K562 (cell line): ENCODE results near the gene ZNF644. TPM values are rescaled to one million over a fixed set of nuclear protein-coding genes. Genes with fewer than 3 reads are reported as not detected.

Source experiments
- E2F3 ChIP-seq: fragments of 250-450 bp; sonication (Bioruptor Pico); IDR thresholded peaks from 2 replicates; pipeline ENCODE4 v1.4.0; 2020; ENCODE audit warnings: mild to moderate bottlenecking
- ERF ChIP-seq: fragments of 450-650 bp; formaldehyde crosslinking; IDR thresholded peaks from 2 replicates; pipeline ENCODE4 v1.4.0; 2020; ENCODE audit warnings: mild to moderate bottlenecking, mixed read lengths
- HEY1 ChIP-seq: fragments of 250-450 bp; sonication (Bioruptor Pico); IDR thresholded peaks from 2 replicates; pipeline ENCODE4 v1.5.0; 2020; ENCODE audit warnings: mild to moderate bottlenecking, moderate library complexity, borderline replicate concordance
- HNRNPK ChIP-seq: fragments of 200-400 bp; formaldehyde crosslinking; IDR thresholded peaks from one replicate; pipeline ENCODE4 v1.6.1; 2018; ENCODE audit warnings: mild to moderate bottlenecking, low read depth, low read length; ENCODE audit not compliant: poor library complexity, severe bottlenecking
- MAFG ChIP-seq: fragments of 450-650 bp; conservative IDR thresholded peaks from 2 replicates; pipeline ENCODE4 v1.6.1; 2016; ENCODE audit warnings: missing genetic modification characterization, missing compliant biosample characterization
- NCOA2 ChIP-seq, 2 experiments: fragments of 450-650 bp; IDR thresholded peaks; 2 replicates each; pipeline ENCODE4 v1.6.1; 2018; ENCODE audit warnings: mild to moderate bottlenecking in 2 of 2, moderate library complexity in 1 of 2; ENCODE audit not compliant: partially characterized antibody in 2 of 2
- NRF1 ChIP-seq, 2 experiments: fragments of 450-650 bp; IDR thresholded peaks in 1 of 2; conservative IDR thresholded peaks in 1 of 2; 2 replicates each; pipeline ENCODE4 v1.6.1; 2014; ENCODE audit warnings: mild to moderate bottlenecking in 2 of 2
- RBBP5 ChIP-seq: fragments of 200-600 bp; sonication (generic); IDR thresholded peaks from 2 replicates; pipeline ENCODE4 v1.6.1; 2012; ENCODE audit warnings: borderline replicate concordance, mild to moderate bottlenecking, low read length, control low read depth, inconsistent platforms; ENCODE audit not compliant: insufficient read depth, poor library complexity, severe bottlenecking
- RBM14 ChIP-seq: fragments of 200-400 bp; formaldehyde crosslinking; IDR thresholded peaks from 2 replicates; pipeline ENCODE4 v1.6.1; 2018; ENCODE audit warnings: low read depth, mild to moderate bottlenecking, low read length, moderate library complexity, borderline replicate concordance; ENCODE audit not compliant: insufficient read depth
- TRIM24 ChIP-seq, 2 experiments: fragments of 450-650 bp; IDR thresholded peaks; 2 replicates each; pipeline ENCODE4 v1.6.1; 2016
- U2AF1 ChIP-seq: fragments of 200-400 bp; formaldehyde crosslinking; optimal IDR thresholded peaks from 2 replicates; pipeline ENCODE3; 2017; ENCODE audit warnings: mild to moderate bottlenecking, low read depth, low read length, moderate library complexity
- ZBED1 ChIP-seq: IDR thresholded peaks from 2 replicates; pipeline ENCODE4 v1.6.1; 2014
- ZNF239 ChIP-seq: fragments of 250-450 bp; sonication (Bioruptor Pico); IDR thresholded peaks from 2 replicates; pipeline ENCODE4 v1.4.0; 2020; ENCODE audit warnings: mild to moderate bottlenecking
- ZNF589 ChIP-seq: fragments of 200-800 bp; sonication (Bioruptor generic); IDR thresholded peaks from 2 replicates; pipeline ENCODE4 v1.6.1; 2016; ENCODE audit warnings: low read depth, missing genetic modification characterization, missing compliant biosample characterization
- ZNF644 ChIP-seq: fragments of 200-800 bp; sonication (Bioruptor generic); IDR thresholded peaks from 2 replicates; pipeline ENCODE4 v1.6.1; 2016; ENCODE audit warnings: low read depth, missing genetic modification characterization, missing compliant biosample characterization
- polyA plus RNA-seq, 8 experiments: library from polyadenylated mRNA; depleted of rRNA in 4 of 8; stranded (reverse) in 5 of 8; unstranded in 3 of 8; fragments of >200 nt; fragmentation: Nextera tagmentation in 2 of 8; fragmentation: Illumina TruSeq in 1 of 8; extraction: Ambion mirVana in 2 of 8; extraction: Trizol in 1 of 8; gene quantifications; 2 replicates each; pipeline versions ENCODE4 v1.2.1 to v1.2.3, GENCODE V29; 2011 to 2014; ENCODE audit warnings: inconsistent platforms in 1 of 8, missing spikeins in 1 of 8
- total RNA-seq, 7 experiments: library from RNA; depleted of rRNA in 6 of 7; stranded (reverse); fragments of >200 nt in 6 of 7; fragmentation: Illumina TruSeq in 2 of 7; extraction: Trizol in 2 of 7; gene quantifications; 2 replicates each; pipeline versions ENCODE4 v1.2.1 to v1.2.3, GENCODE V29; 2011 to 2021; ENCODE audit warnings: low replicate concordance in 1 of 7
- TF ChIP-seq, protein P1 (sequence below): fragments of 450-650 bp; formaldehyde crosslinking; conservative IDR thresholded peaks from 2 replicates; pipeline ENCODE4 v1.4.0; 2022; ENCODE audit warnings: mild to moderate bottlenecking, missing genetic modification characterization
- TF ChIP-seq, protein P2 (sequence below): fragments of 450-650 bp; IDR thresholded peaks from 2 replicates; pipeline ENCODE4 v1.6.1; 2017; ENCODE audit warnings: antibody characterized with exemption
- TF ChIP-seq, protein P3 (sequence below): fragments of 450-650 bp; IDR thresholded peaks from 2 replicates; pipeline ENCODE4 v1.6.1; 2017; ENCODE audit warnings: antibody characterized with exemption, mild to moderate bottlenecking

ZNF644 gene
- total and polyA plus RNA-seq, 9 of the 15 experiments (the other 6 are each of a cell fraction or from before 2014, with no cell fraction given): 25.3 to 71.4 (median 39.6) TPM

DNA sequence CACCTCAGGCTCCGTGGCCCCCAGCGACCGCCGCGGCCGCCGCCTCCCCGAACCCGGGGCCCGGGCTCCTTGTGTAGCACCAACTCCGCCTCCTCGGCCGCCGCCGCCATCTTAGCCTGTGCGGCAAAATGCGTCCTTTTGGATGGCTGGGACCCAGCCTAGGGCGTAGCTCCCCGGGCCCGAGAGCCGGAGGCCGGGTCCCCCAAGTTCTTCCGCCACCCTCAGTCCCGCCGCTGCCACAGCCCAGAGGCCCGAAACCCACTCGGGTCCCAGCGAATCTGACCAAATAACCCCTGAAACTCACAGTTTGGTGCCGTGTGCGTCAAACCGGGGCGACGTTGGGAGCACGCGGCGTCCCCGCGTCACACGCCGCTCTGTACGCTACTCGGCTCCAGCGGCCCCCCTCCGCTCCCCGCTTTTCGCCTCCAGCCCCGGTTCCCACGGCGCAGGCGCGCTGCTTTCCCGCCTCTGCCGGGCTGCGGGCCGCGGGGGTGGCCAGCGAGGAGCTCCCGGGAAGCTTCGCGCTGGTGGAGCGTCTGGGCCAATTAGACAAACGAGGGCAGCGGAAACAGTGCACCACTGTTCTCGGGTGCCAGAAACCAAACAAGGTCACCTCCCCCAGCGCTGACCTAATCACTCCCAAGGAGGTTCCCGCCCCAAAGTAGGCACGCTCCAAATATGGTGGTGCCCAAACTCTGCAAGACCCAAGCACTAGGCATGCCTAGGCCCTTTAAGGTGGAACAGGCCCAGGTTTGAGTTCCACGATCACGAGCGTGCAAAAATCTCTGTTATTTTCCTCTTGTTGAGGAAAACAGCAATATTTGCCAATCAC is at the start of gene ZNF644 (continued):
- no peak for TF ChIP-seq ERF (CRISPR knock-in tag)
- TF ChIP-seq E2F3 (CRISPR knock-in tag): peak; percentile 94
- TF ChIP-seq RBM14: peak; percentile 83; the same call in 1 of the 2 replicates
- peak in 1 of 2 experiments; percentile 35; a peak in 1 of 4 replicates for TF ChIP-seq TRIM24 (IDR thresholded peaks at IDR 0.05)
- peak; percentile 70 for TF ChIP-seq RBBP5
- TF ChIP-seq U2AF1: peak; percentile 26
- TF ChIP-seq MAFG (tag): no peak
- no peak for TF ChIP-seq ZBED1
- peak; percentile 78; the same call in 1 of the 2 replicates for TF ChIP-seq ZNF589 (CRISPR knock-in tag)
- TF ChIP-seq HEY1 (CRISPR knock-in tag): no peak
- TF ChIP-seq NRF1 (conservative IDR thresholded peaks at IDR 0.05 in 1 of 2, IDR thresholded peaks at IDR 0.05 in 1 of 2): peak; percentile 94 to 95
- TF ChIP-seq, protein P1, sequence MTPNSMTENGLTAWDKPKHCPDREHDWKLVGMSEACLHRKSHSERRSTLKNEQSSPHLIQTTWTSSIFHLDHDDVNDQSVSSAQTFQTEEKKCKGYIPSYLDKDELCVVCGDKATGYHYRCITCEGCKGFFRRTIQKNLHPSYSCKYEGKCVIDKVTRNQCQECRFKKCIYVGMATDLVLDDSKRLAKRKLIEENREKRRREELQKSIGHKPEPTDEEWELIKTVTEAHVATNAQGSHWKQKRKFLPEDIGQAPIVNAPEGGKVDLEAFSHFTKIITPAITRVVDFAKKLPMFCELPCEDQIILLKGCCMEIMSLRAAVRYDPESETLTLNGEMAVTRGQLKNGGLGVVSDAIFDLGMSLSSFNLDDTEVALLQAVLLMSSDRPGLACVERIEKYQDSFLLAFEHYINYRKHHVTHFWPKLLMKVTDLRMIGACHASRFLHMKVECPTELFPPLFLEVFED (CRISPR knock-in tag): no peak
- TF ChIP-seq, protein P2, sequence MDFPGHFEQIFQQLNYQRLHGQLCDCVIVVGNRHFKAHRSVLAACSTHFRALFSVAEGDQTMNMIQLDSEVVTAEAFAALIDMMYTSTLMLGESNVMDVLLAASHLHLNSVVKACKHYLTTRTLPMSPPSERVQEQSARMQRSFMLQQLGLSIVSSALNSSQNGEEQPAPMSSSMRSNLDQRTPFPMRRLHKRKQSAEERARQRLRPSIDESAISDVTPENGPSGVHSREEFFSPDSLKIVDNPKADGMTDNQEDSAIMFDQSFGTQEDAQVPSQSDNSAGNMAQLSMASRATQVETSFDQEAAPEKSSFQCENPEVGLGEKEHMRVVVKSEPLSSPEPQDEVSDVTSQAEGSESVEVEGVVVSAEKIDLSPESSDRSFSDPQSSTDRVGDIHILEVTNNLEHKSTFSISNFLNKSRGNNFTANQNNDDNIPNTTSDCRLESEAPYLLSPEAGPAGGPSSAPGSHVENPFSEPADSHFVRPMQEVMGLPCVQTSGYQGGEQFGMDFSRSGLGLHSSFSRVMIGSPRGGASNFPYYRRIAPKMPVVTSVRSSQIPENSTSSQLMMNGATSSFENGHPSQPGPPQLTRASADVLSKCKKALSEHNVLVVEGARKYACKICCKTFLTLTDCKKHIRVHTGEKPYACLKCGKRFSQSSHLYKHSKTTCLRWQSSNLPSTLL: no peak
- peak; percentile 89 for TF ChIP-seq ZNF644
- TF ChIP-seq NCOA2 (IDR thresholded peaks at IDR 0.05; ENCODE audit: partially characterized antibody in 2 of 2): no peak
- no peak for TF ChIP-seq HNRNPK
- no peak for TF ChIP-seq ZNF239 (CRISPR knock-in tag)
- TF ChIP-seq, protein P3, sequence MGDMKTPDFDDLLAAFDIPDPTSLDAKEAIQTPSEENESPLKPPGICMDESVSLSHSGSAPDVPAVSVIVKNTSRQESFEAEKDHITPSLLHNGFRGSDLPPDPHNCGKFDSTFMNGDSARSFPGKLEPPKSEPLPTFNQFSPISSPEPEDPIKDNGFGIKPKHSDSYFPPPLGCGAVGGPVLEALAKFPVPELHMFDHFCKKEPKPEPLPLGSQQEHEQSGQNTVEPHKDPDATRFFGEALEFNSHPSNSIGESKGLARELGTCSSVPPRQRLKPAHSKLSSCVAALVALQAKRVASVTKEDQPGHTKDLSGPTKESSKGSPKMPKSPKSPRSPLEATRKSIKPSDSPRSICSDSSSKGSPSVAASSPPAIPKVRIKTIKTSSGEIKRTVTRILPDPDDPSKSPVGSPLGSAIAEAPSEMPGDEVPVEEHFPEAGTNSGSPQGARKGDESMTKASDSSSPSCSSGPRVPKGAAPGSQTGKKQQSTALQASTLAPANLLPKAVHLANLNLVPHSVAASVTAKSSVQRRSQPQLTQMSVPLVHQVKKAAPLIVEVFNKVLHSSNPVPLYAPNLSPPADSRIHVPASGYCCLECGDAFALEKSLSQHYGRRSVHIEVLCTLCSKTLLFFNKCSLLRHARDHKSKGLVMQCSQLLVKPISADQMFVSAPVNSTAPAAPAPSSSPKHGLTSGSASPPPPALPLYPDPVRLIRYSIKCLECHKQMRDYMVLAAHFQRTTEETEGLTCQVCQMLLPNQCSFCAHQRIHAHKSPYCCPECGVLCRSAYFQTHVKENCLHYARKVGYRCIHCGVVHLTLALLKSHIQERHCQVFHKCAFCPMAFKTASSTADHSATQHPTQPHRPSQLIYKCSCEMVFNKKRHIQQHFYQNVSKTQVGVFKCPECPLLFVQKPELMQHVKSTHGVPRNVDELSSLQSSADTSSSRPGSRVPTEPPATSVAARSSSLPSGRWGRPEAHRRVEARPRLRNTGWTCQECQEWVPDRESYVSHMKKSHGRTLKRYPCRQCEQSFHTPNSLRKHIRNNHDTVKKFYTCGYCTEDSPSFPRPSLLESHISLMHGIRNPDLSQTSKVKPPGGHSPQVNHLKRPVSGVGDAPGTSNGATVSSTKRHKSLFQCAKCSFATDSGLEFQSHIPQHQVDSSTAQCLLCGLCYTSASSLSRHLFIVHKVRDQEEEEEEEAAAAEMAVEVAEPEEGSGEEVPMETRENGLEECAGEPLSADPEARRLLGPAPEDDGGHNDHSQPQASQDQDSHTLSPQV: peak; percentile 93; the same call in 1 of the 2 replicates
